ENCODE data around the gene ZC3H12D.

GRCh38 chr6:149459761-149460160, 25.1 kb downstream of the ZC3H12D start:
- TF ChIP-seq, protein P1, sequence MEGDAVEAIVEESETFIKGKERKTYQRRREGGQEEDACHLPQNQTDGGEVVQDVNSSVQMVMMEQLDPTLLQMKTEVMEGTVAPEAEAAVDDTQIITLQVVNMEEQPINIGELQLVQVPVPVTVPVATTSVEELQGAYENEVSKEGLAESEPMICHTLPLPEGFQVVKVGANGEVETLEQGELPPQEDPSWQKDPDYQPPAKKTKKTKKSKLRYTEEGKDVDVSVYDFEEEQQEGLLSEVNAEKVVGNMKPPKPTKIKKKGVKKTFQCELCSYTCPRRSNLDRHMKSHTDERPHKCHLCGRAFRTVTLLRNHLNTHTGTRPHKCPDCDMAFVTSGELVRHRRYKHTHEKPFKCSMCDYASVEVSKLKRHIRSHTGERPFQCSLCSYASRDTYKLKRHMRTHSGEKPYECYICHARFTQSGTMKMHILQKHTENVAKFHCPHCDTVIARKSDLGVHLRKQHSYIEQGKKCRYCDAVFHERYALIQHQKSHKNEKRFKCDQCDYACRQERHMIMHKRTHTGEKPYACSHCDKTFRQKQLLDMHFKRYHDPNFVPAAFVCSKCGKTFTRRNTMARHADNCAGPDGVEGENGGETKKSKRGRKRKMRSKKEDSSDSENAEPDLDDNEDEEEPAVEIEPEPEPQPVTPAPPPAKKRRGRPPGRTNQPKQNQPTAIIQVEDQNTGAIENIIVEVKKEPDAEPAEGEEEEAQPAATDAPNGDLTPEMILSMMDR (conservative IDR thresholded peaks at IDR 0.05; ENCODE audit: low read depth, low read length) = no peak
- no peak for TF ChIP-seq EZH2 (IDR thresholded peaks at IDR 0.05; ENCODE audit: low read length, unreplicated experiment)

Data from PC-3 (cell line).